HG03457 (cell line): ENCODE measurements around the gene WIPF1.

Experiments
- ATAC-seq: cut with Tn5 transposase; IDR thresholded peaks from one replicate; pipeline ENCODE4 v1.9.1; 2021; ENCODE audit warnings: moderate number of reproducible peaks; ENCODE audit not compliant: unreplicated experiment

The WIPF1 gene

GRCh38 chr2:174595891-174596397 is 1.7 kb downstream of the WIPF1 start:
- no peak for ATAC-seq

DNA sequence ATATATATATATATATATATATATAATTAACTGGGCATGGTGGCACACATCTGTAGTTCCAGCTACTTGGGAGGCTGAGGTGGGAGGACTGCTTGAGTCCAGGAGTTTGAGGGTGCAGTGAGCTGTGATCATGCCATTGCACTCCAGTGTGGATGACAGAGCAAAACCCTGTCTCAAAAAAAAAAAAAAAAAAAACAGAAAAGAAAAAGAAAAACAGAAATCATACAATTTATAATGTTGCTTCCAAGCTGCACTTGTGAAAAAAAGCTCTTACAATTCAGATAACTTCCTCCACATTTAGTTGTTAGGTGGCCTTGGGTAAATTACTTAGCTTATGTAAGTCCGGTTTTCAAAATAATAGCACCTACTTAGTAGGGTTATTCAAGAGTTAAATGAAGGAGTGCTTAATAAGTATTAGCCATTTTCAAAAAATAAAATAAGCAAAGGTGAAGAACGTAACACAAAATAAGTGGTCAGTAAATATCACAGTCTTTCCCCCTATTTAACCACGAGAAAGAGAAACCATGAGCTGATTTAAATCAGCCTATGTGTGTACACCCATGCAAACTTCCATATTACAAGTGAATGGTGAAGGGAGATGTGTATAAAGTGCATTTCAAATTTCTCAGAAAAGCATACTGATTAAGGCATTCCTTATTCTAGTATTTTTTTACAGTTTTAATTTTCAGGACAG is 2.3 kb downstream of the WIPF1 start:
- ATAC-seq, result no peak

DNA sequence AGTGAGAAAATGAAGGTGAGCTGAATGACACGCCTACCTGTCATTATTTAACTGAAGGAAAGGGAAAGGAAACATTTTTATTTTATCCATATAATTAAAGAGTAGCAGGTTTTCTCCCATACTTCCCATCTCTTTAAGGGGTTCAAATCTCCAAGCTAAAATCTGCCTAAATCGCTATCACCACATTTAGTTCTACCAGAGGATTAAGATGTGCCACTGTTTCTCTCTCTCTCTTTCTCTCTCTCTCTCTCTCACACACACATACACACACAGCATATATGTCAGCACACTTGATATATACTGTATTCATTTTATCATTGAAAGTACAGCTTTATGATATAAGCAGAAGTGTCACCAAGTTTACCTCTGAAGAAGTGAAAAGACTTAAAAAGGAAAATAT is 3.1 kb downstream of the WIPF1 start:
- ATAC-seq, result no peak

DNA sequence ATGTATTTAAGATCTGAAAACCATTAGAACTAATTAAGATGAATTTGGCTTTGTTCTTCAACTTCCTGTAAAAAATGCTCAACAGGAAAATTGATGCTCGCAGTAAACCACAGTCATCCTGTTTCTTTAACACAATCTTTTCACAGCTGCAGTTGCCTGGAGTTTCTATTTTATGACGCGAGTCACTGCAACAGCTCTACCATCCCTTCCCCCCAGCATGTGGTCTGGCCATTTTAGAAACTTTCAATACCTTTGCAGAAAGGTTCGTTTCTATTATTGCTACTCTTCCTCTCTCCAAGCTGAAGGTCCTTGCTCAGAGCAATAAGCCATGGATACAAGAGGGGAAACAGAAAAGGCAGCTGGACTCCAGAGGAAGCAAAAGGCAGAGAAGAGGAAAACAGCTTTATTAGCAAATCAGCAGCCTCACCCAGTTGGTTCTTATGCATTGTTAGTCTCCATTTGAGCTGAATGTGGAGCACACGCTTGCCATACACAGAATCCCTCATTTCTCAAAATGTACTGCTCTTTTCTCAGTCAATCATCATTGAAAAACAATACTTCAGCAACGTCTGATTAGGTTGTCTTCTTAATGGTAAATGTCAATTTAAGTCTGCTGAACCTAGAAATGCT is 3.9 kb downstream of the WIPF1 start:
- ATAC-seq, result peak; percentile 43

DNA sequence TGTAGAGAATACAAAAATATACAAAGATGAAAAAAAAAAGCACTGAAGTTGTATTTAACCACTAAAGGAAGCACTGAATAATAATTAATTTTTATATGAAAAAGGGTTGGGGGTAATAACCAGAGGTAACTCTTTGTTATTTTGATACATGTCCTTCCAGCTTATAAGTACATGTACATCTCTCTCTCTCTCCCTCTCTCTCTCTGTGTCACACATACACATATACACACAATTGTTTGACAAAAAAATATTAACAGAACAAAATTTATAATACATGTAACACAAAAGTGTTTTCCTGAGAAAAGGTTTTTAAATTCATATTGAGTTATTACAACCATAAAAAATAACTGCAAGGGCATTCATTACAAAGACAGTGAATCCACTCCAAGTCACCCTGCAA is 4.6 kb downstream of the WIPF1 start:
- no peak for ATAC-seq

DNA sequence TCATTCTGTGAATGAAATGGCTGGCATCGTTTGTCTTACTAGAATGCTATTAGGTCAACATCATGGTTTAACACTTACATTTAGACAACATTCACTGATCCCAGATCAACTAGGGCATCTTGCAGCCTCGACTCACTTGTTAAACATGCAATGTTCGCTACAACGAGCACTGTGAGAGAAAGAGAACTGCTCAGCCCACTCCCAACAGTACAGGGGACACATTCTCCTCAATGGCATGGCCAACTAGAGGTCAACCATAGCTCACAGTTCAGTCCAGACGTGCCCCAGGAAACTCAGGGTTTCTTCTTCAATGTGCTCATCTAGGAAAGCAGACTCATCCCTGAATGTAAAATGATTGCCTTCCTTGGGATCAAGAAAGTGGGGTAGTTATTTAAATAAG is 5.9 kb downstream of the WIPF1 start:
- no peak for ATAC-seq

- no peak for ATAC-seq
Observed at GRCh38 chr2:174590928-174591648, 6.5 kb downstream of the WIPF1 start.

DNA sequence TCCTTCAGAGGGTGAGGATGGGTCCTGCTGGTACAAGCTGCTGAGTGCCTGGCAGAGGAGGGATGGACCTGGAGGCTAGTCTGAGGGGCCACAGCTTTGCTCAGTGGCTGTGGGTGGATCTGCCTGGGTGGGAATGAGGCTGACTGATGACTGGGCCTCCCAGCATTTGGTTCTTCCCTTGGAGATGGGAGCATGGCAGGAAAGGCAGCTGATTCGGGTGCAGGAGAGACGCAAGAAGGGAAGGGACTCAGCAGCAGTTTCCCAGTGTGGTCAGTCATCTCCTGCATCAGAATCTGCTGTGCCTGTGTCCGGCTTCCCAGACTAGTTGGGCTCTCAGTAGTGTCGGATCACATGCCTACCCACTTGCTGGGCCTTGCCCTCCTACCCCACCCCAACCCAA is 7.3 kb downstream of the WIPF1 start:
- no peak for ATAC-seq

DNA sequence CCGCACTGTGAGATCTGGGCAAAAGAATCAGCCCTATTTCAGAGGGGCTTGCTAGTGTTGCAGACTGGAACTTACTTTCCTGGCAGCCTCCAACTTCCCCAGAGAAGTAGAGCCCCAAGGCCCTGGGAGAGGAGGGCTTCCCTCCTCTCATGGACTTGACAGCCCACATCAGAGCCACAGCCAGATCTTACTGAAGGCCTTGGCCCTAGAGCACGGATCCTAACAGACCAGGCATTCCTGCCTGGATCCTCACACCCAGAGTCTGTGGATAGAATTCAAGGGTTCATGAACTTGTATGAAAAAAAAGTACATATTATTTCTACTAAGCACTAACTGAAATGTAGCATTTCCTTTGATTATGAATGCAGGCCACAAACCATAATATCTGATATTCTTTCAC is 8.3 kb downstream of the WIPF1 start:
- ATAC-seq, result no peak

DNA sequence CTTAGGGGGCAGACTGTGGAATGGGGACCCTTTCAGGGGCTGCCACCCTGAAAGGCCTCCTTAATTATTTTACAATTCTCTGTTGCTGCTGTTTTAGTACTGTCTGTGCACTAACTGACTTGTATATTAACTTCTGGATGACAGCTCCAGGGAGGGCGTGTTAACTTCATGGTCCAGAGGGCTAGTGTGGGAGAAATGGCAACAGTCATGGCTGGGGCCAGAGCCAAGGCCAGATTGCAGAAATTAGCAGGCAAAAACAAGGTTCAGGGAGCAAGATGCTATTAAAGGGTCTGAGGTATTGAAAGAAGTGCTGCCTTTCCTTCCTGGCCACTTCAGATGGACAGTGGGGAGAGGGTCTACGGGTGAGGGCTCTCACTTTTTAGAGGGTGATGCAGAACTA is 9.1 kb downstream of the WIPF1 start:
- no peak for ATAC-seq

DNA sequence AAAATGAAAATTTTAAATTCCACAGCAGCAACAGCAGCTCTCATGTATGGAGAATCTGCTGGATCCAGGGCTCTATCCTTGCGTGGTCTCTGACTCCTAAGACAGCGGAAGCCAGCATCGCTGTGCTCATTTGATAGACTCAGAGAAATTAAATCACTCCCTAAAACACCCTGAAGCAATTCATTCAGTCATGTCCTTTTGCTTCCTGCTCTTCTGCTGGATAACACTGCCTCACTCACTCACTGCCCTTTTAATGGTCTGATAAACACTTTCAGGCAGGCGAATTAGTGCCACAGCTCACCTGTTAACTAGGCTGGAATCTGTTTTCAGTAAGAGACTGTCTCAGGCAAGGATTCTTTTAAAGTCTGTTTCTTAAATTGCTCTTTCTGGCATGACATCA is 10.0 kb downstream of the WIPF1 start:
- no peak for ATAC-seq

- no peak for ATAC-seq
Observed at GRCh38 chr2:174586418-174587295, 10.9 kb downstream of the WIPF1 start.

- no peak for ATAC-seq
Observed at GRCh38 chr2:174585657-174586252, 11.8 kb downstream of the WIPF1 start.

GRCh38 chr2:174585146-174585545 is 12.5 kb downstream of the WIPF1 start:
- no peak for ATAC-seq

GRCh38 chr2:174581491-174581890 is 16.1 kb downstream of the WIPF1 start:
- no peak for ATAC-seq

GRCh38 chr2:174580951-174581350 is 16.7 kb downstream of the WIPF1 start:
- no peak for ATAC-seq

GRCh38 chr2:174577967-174578589 is 19.5 kb downstream of the WIPF1 start:
- ATAC-seq, result no peak

DNA sequence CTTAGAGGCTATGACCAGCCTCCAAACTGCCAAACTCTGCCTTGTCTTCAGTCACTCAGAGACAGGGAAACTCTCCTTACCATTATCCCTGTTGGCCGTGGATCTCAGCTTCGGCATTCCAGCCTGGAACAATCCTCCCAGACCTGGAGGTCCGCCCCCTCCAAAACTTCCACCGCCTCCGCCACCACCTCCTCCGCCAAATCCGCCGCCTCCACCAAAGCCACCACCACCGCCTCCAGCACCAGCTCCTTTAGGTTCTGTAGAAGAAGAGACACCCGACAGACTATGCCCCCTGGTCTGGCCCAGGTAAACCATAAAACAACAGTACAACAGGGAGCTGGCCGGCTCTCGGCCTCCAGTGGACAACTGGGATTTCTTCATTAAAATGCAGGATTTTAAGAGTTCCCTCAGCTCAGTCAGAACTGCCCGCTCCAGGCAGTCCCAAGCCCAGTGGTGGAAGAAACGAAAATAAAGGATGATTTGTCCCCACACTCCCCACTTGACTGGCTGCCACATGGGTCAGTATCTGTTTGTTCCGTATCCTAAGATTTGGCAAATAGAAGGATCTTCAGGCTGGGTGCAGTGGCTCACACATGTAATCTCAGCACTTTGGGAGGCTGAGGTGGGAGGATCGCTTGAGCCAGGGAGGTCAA is 22.4 kb downstream of the WIPF1 start:
- no peak for ATAC-seq

DNA sequence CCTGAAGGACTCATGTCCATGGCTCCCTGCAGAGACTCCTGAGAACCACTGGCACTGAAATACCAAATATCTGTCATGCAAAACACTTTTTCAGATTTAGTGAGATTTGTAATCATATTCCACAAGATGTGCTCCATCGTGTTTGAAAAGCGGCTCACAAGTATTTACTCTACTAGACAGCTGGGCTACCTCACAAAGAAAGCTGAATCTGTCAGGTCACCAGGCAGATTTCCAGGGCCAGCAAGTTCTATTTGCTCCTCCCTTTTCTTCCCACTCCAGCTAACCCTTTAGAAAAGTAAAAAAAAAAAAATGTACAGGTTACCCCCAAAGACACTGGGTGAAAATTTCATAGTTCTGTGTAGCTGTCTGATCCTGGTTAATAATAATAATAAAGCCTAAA is 22.9 kb downstream of the WIPF1 start:
- ATAC-seq, result no peak

DNA sequence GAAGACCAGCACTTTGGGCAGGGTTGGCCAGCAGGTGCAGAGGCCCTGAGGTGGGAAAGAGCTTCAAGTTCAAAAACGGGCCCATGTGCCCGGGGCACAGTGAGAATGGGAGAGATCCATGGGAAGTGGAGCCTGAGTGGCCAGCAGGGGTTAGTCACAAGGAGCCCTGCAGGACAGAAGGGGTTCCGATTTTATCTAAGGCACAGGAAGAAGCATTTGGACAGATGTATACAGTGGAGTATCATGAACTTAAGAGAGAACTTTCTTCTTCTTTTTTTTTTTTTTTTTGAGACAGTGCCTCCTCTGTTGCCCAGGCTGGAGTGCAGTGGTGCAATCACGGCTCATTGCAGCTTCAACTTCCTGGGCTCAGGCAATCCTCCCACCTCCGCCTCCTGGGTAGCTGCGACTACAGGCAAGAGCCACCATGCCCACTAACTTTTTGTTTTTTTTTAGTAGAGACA is 24.0 kb downstream of the WIPF1 start:
- no peak for ATAC-seq
